H1 (cell line): ENCODE measurements around the gene ZNF669. TPM values are rescaled to one million over a fixed set of nuclear protein-coding genes. Genes with fewer than 3 reads are reported as not detected.

Source experiments
- ATF3 ChIP-seq: IDR thresholded peaks from 2 replicates; pipeline ENCODE4 v1.6.1; 2011; ENCODE audit warnings: low read depth, mild to moderate bottlenecking, low read length; ENCODE audit not compliant: insufficient read depth
- BCL11A ChIP-seq, 2 experiments: IDR thresholded peaks; one replicate each; pipeline ENCODE4 v1.6.1; 2011; ENCODE audit warnings: low read depth in 2 of 2, low read length in 2 of 2, mild to moderate bottlenecking in 2 of 2
- BRCA1 ChIP-seq: IDR thresholded peaks from 2 replicates; pipeline ENCODE4 v1.6.1; 2012; ENCODE audit warnings: low read depth, low read length, improper control_type of control experiment
- GABPA ChIP-seq: IDR thresholded peaks from 2 replicates; pipeline ENCODE4 v1.6.1; 2011; ENCODE audit warnings: mild to moderate bottlenecking, low read length, moderate library complexity, borderline replicate concordance; ENCODE audit not compliant: insufficient read depth
- JUN ChIP-seq: IDR thresholded peaks from 2 replicates; pipeline ENCODE4 v1.6.1; 2011; ENCODE audit warnings: low read depth, mild to moderate bottlenecking, improper control_type of control experiment, low read length
- NANOG ChIP-seq: IDR thresholded peaks from 2 replicates; pipeline ENCODE4 v1.6.1; 2011; ENCODE audit warnings: low read length, low read depth, mild to moderate bottlenecking, inconsistent platforms; ENCODE audit not compliant: insufficient read depth, poor library complexity, severe bottlenecking
- SP1 ChIP-seq: IDR thresholded peaks from 2 replicates; pipeline ENCODE4 v1.6.1; 2011; ENCODE audit warnings: low read depth, low read length
- polyA plus RNA-seq, 7 experiments: library from polyadenylated mRNA; depleted of rRNA in 3 of 7; stranded (reverse) in 5 of 7; unstranded in 2 of 7; fragments of >200 nt in 5 of 7; fragments of 200-250 nt in 2 of 7; gene quantifications; 1 replicate in 5 of 7; 2 replicates in 1 of 7; 4 replicates in 1 of 7; pipeline versions ENCODE4 v1.2.1 to v1.2.3, GENCODE V29; 2011 to 2013; ENCODE audit warnings: missing spikeins in 2 of 7, mixed read lengths in 2 of 7
- total RNA-seq: library from RNA; stranded (reverse); fragmentation: NEBNext Ultra II Directional; extraction: Animal tissue kit (Norgen Biotek cat#: 25700); gene quantifications from 2 replicates; pipeline ENCODE4 v1.2.1, GENCODE V29; 2021
- TF ChIP-seq, protein P1 (sequence below): IDR thresholded peaks from 2 replicates; pipeline ENCODE4 v1.6.1; 2012; ENCODE audit warnings: low read length, inconsistent platforms

The ZNF669 gene
- total and polyA plus RNA-seq, 2 of the 8 experiments (the other 6 are each of a cell fraction or from before 2014, with no cell fraction given) = 4.8 to 20.3 TPM

GRCh38 chr1:247056071-247056470, 48.1 kb downstream of the ZNF669 start (continued):
- TF ChIP-seq, protein P1, sequence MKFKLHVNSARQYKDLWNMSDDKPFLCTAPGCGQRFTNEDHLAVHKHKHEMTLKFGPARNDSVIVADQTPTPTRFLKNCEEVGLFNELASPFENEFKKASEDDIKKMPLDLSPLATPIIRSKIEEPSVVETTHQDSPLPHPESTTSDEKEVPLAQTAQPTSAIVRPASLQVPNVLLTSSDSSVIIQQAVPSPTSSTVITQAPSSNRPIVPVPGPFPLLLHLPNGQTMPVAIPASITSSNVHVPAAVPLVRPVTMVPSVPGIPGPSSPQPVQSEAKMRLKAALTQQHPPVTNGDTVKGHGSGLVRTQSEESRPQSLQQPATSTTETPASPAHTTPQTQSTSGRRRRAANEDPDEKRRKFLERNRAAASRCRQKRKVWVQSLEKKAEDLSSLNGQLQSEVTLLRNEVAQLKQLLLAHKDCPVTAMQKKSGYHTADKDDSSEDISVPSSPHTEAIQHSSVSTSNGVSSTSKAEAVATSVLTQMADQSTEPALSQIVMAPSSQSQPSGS = no peak
- TF ChIP-seq GABPA (no peak), JUN (no peak), BCL11A (IDR thresholded peaks at IDR 0.05; ENCODE audit: low read depth in 2 of 2, low read length in 2 of 2) (no peak), BRCA1 (no peak), NANOG (no peak), SP1 (no peak), ATF3 (no peak)
